GM21367 (cell line): Measurements from ENCODE around the gene ZNF624.

ENCODE experiments used
- ATAC-seq: cut with Tn5 transposase; IDR thresholded peaks from one replicate; pipeline ENCODE4 v1.9.1; 2021; ENCODE audit not compliant: unreplicated experiment

ZNF624 gene

GRCh38 chr17:16599537-16599936, 54.1 kb downstream of the ZNF624 start:
- no peak for ATAC-seq

GRCh38 chr17:16593356-16594102, 60.1 kb downstream of the ZNF624 start:
- no peak for ATAC-seq

- ATAC-seq: peak; percentile 69
Observed at GRCh38 chr17:16589097-16589969, 64.3 kb downstream of the ZNF624 start.

GRCh38 chr17:16585796-16586195, 67.9 kb downstream of the ZNF624 start:
- no peak for ATAC-seq

- ATAC-seq: no peak
Observed at GRCh38 chr17:16584273-16584995, 69.2 kb downstream of the ZNF624 start.

- ATAC-seq: no peak
Observed at GRCh38 chr17:16583781-16584180, 69.9 kb downstream of the ZNF624 start.

- no peak for ATAC-seq
Observed at GRCh38 chr17:16573466-16573865, 80.2 kb downstream of the ZNF624 start.
